Activated CD4-positive, CD25-positive, alpha-beta regulatory T cell treated with anti-CD3 and anti-CD28 coated beads, Interleukin-2, amount 50 U/mL, for 16 hours (primary cell): ENCODE measurements around the gene NOG.

Experiments used
- DNase-seq: peaks from one replicate; pipeline ENCODE4 v3.0.0-alpha.2; 2020; ENCODE audit warnings: low read depth, low spot score

Gene NOG

DNA sequence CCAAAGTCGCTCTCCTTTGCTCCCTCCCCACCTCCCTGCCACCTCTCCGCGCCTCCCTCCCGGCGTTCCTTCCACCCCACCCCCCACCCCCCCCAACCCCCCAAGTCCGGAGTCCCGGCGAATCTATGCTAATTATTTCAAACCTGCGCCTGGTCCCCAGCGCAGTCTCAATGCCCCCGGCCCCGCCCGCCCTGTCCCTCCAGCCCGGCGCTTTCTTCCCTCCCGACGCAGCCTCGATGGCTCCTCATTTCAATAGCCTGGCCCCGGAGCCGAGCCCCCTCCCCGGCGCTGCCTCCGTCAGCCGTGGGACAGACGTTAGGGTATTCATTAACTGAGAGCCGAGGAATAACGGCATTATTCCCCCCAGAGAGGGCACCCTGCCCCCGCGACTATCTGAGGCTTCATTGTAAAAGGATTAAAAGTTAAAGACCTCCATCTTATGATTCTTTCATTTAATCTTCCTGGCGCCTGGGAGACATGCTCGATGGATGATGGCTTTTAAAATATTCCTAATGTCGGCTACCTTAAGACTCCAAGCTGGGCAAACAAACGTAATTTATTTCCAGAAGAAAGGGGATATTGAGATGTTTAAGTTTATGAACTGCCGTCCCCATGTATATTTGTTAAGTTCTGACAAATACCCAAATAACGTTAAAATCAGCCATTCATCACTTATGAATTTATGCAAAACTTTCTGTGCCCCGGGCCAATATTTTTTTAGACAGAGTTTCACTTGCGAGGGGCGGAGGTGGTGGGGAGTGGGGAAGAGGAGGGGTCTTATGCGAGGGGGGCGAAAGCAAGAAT, 3.4 kb downstream of the NOG start:
- DNase-seq = no peak

DNA sequence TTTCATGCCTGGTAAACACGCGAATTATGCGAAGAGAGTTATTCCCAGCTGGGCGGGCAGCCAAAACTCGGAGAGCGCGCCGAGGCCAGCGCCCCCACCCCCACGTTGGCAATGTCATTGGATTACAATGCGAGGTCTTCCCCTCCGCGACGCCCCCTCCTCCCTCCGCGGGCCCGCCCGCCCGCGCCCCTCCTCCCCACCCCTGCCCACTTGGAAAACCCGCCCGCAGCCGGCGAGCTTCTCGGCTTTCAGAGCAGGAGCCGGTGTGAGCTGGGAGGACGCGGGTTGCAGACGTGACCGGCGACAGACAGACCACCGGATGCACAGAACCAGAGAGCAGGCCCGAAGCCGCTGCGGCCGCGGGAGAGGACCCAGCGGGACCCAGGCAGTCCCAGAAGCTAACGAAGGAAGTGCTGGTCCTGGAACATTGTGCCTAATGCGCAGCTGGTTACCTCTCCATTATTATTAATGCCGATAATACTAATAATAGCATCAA, 4.0 kb downstream of the NOG start:
- DNase-seq = no peak

DNA sequence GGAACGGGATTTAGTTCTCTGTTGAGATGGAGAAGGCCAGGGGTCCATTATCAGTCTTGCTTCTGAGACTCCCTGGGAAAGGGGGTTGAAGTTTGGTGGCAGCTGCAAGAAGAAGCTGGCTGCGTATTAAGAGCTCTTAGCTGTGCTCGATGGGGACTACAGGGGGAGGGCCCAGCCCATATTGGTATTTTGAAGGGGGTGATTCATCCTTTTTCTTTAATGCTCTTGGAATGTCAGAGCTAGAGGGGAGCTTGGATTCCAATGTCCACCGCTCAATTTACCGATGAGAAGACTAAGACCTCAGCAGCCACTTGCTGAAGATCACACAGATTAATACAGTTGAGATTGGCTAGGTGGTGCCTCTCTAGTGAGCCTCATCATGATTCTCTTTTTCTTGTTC, 5.0 kb downstream of the NOG start:
- no peak for DNase-seq

DNA sequence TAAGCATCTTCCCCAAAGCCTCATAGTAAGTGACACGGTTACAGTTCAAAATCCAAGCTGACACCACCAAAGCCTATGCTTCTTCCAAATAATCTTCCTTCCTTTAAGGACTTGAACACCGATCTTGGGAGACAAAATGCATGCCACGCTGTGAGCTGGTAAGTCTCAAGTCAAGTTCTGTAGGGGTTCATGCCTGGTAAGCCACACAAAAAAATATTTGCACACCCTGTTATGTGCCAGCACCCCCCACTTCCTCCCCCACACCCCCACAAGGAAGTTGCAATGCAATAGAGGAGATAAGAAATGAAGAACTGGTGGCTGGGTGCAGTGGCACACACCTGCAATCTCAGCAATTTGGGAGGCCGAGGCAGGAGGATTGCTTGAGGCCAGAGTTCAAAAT, 5.6 kb downstream of the NOG start:
- no peak for DNase-seq

DNA sequence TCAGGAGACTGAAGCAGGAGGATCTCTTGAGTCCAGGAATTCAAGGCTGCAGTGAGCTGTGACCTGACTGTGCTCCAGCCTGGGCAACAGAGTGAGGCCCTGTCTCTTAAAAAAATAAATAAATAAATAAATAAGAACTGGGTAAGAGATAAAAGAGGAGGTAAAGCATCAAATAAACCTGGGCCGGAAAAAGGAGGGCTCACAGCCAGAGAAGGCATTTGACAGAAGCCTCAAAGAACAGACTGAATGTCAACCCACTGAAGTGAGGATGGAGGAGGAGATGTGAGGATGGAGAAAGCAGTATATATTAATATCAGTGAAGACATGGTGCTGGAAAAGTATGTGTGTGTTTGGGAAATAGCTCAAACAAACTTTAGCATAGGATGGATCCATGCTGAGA, 6.1 kb downstream of the NOG start:
- no peak for DNase-seq

GRCh38 chr17:56600256-56600655, 6.8 kb downstream of the NOG start:
- DNase-seq = no peak

GRCh38 chr17:56601591-56601990, 8.1 kb downstream of the NOG start:
- DNase-seq = no peak

GRCh38 chr17:56602292-56603130, 9.0 kb downstream of the NOG start:
- DNase-seq = no peak

DNA sequence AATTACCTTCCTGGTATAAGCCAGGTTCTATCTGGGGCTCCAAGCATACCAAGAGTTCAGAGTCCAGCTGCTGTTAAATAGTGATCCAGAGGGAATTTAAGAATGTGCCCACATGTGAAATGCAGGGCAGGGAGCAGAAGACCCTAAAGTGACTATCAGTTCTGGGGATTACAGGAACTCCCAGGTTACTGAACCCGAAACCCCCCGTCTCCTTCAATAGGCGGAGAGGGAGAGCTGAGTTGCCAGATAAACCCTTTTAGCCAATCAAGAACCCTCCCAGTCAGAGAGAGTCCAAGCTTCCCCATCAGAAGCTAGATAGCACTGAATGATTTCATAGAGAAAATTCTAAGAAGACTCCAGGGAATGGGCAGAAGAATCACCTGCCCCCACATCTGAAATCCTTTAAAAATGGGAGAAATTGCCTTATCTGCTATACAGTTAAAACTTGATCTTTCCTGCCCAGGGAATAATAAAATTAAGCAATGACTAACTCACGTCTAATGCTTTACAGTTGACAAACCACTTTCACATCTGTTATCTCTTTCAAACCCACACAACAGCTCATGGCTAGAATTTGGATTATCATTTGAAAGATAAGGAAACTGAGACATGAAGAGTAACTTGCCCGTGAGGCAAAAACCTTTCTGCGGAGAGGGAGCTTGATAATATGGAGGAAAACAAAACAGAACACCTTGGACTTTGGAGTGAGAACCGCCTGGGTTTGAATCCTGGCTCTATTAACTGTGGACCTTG, 10.2 kb downstream of the NOG start:
- no peak for DNase-seq

DNA sequence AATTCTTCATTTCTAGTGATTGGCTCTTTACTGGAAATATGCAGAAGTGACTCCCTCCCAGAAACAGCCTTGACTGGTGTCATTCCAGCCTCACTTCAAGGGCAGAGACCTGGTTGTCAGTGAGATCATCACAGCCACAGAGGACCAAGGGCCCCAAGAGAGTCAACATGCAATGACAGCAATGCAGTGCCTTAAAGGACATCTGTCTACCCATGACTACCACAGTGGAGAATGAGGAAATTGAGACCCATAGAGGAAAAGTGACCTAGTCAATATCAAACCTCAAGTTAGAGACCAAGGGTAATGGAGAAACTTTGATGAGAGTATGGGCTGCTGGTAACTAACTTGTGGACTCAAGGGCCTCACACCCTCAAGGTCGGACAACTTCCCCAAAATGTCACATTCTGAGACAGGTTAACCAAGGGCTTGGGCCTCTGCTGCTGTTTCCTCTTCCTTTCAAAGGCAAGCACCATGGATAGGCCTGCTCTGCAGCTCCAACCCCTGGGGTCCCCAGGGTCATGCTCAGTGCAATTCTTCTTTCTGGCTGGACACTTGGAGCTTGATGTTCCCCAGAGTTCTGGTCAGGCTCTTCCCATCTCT, 11.3 kb downstream of the NOG start:
- DNase-seq = no peak

DNA sequence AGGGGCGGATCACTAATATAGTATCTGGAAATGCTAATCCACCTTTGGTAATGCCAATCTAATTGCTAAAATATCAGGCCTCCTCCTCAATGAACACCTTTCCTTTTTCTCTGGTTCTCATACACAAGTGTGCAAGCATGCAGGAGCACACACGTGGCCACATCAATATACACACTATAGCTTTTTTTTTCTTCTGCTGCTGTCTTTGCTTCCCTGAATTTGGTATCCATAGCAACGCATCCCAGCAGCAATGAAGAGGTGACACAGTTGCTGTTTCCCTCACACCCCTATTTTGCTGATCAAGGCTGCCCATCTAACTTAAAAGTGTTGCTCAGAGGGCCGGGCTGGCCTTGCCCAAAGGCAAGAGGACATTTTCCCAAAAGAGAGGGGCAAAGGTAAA, 15.4 kb downstream of the NOG start:
- DNase-seq = no peak

GRCh38 chr17:56610321-56610720, 16.8 kb downstream of the NOG start:
- no peak for DNase-seq

- DNase-seq = no peak
Measured at GRCh38 chr17:56613131-56613530, 19.6 kb downstream of the NOG start.

GRCh38 chr17:56614522-56614921, 21.0 kb downstream of the NOG start:
- DNase-seq = no peak

DNA sequence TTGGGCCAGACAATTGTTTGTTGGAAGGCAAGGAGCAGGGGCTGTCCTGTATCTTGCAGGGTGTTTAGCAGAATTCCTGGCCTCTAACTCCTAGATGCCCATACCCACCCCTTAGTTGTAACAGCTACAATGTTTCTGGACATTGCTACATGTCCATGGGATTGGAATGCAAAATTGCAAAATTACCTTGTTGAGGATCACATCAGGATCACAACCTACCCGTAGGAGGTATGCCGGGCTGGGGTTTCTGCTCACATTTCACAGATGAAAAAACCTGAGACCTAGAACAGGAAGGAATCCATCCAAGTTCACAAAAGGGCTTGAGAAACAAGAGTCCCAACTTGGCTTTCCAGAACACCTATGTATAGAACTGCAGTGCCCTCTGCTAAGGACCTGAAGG, 22.7 kb downstream of the NOG start:
- DNase-seq = no peak

- DNase-seq = no peak
Measured at GRCh38 chr17:56623383-56623782, 29.9 kb downstream of the NOG start.

DNA sequence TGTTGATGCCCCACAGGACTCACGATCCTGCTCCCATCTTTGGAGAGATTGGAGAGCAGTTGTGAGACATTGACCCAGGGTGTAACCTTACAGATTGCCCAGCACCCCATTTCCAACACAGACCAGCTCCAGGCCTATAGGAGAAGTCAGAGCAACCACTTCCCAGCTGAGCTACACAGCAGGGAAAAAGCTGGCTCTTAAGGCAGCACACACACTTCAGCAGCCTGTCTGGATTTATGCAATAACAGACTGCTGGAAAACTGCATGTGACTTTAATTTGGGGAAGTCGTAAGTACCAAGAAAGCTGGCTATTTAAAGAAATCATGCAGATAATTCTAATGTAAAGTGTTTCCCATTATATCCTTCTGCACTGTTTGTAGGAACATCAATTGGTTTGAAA, 30.8 kb downstream of the NOG start:
- no peak for DNase-seq

DNA sequence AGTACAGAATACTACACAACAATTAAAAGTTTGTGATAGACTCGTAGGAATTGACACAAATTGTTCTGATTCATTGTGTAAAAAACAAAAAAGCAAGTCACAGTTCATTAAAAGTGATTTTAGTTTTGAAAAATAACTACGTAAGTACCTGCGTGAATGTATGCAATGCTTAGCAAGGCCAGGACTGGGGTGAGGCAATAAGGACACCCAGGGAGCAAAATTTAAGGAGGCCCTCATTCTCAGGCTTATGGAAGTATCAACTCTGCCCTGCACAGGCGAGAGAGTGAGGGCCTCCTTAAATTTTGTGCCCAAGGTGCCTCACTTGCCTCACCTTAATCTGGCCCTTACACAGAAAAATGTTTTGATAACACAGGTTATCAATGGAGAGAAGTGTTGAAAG, 31.4 kb downstream of the NOG start:
- DNase-seq = no peak

DNA sequence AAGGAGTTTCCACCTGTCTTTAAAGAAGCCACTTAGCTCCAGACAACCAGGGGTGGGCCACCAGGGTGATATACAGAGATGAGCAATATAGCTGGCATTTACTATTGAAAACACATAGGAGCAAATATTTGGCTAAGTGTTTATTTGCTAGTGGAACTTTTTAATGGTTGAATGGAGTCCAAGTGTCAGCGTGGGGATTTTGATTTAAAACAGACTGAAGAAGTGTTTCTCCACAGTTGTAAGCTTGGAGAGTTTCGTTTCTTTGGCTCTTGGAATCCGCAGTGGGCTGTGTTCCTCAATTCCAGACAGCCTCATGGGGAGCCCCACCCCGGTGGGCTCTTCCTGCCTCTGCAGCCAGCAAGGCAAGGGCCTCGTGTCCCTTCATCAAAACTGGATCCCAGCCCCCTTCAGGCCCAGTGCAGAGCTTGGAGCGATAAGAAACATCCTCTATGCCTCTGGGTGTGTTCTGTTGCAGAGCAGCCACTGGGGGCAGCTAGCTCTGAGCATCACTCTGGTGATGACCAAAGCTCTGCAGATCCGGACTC, 36.1 kb downstream of the NOG start:
- no peak for DNase-seq

DNA sequence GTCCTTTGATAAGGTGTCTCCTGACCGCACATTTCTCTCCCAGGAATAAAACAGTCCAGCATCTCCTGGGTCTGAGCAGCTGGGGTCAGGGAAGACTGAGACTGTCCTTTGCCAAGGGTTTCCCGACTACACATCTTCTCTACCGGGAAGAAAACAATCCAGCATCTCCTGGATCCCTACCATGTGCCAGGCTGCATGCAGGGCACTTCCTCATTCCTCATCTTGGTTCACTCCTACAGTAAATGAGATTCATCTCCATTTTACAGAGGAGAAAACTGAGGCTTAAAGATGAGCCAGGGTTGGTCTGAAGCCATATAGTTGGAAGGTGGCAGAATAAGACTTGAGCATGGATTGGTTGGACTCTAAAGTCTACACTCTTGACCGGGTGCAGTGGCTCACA, 36.7 kb downstream of the NOG start:
- DNase-seq = no peak

DNA sequence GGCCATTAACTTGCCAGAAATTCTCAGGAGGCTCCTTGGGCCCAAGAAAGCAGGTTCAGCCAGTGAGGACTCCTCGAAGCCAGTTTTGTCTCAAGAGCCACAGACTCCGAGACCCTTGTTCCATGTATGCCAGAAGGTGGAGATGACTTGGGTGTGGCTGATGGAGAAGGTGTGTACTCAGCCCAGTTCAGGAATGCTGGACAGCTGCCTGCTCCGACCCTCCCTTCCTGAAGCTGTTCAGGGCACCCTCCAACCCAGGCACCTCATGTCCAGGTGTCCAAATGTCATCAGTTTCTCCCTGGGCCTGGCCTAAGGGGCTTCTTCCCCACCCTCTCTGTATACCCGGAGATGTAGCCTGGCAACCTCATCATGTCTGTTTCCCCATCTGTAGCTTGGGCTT, 40.2 kb downstream of the NOG start:
- DNase-seq = no peak

- DNase-seq = no peak
Measured at GRCh38 chr17:56635641-56636040, 42.1 kb downstream of the NOG start.
